ENCODE data around the gene LILRA2. TPM values are rescaled to one million over a fixed set of nuclear protein-coding genes. Genes with fewer than 3 reads are reported as not detected.

Gene LILRA2
- total RNA-seq, 1 donor from 2014 or later = not detected

DNA sequence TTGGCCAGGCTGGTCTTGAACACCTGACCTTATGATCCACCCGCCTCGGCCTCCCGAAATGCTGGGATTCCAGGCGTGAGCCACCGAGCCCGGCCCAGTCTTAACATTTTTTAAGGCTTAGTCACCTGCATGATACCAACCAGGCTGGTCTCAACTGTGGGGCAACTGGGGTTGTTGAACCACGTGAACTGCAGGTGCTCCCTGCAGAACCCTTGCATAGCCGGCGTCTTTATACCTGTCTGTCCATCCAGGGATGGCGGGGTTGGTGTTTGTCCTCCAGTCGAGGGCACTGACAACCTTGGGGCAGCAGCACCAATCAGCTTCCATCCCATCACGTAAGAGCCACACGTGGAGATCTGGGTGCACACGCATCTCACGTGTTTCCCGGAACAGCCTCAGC lies 24.8 kb upstream of the LILRA2 start:
- H3K4me1 Mint-ChIP-seq (ENCODE audit: low read depth, unreplicated experiment) = no peaks in the 10 kb centered on the region
- peaks cover 5% of the 10 kb centered on the region for H3K36me3 Mint-ChIP-seq (ENCODE audit: unreplicated experiment)
- no peak overlapping the region for H3K27ac Mint-ChIP-seq (ENCODE audit: unreplicated experiment)
- peaks cover 4% of the 10 kb centered on the region for H3K9me3 Mint-ChIP-seq (ENCODE audit: unreplicated experiment)
- H3K27me3 Mint-ChIP-seq (ENCODE audit: unreplicated experiment) = peaks cover 3% of the 10 kb centered on the region
- H3K4me3 Mint-ChIP-seq (ENCODE audit: unreplicated experiment) = no peak overlapping the region
- TF ChIP-seq CTCF (IDR thresholded peaks at IDR 0.05; ENCODE audit: partially characterized antibody, unreplicated experiment) = no peak
- DNase-seq = no peak

GRCh38 chr19:54549224-54549623 lies 24.4 kb upstream of the LILRA2 start:
- H3K4me1 Mint-ChIP-seq (ENCODE audit: low read depth, unreplicated experiment) = no peaks in the 10 kb centered on the region
- DNase-seq = no peak
- H3K9me3 Mint-ChIP-seq (ENCODE audit: unreplicated experiment) = peaks cover 3% of the 10 kb centered on the region
- TF ChIP-seq CTCF (IDR thresholded peaks at IDR 0.05; ENCODE audit: partially characterized antibody, unreplicated experiment) = no peak
- no peak overlapping the region for H3K4me3 Mint-ChIP-seq (ENCODE audit: unreplicated experiment)
- H3K27ac Mint-ChIP-seq (ENCODE audit: unreplicated experiment) = no peak overlapping the region
- H3K36me3 Mint-ChIP-seq (ENCODE audit: unreplicated experiment) = peaks cover 5% of the 10 kb centered on the region
- peaks cover 3% of the 10 kb centered on the region for H3K27me3 Mint-ChIP-seq (ENCODE audit: unreplicated experiment)

DNA sequence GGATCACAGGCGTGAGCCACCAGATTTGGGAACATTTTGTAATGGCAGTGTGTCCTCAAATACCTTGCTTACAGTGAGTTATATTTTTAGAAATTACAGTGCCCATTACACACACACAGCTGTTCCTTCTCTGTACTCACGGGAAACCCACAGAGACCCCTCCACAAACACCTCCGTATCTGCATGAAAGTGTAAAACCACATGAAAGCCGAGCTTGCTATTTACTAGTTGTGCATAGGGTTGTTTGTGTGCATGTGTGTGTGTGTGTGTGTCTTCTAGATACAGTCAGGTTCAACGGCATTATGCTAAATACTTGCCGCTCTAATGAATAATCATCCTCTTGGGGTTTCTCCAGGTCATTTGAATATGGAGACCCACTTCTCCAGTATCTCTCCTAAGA lies 22.3 kb upstream of the LILRA2 start:
- no peak overlapping the region for H3K4me3 Mint-ChIP-seq (ENCODE audit: unreplicated experiment)
- H3K27me3 Mint-ChIP-seq (ENCODE audit: unreplicated experiment) = peaks cover 2% of the 10 kb centered on the region
- no peak for TF ChIP-seq CTCF (IDR thresholded peaks at IDR 0.05; ENCODE audit: partially characterized antibody, unreplicated experiment)
- no peak for DNase-seq
- no peak overlapping the region for H3K27ac Mint-ChIP-seq (ENCODE audit: unreplicated experiment)
- no peaks in the 10 kb centered on the region for H3K4me1 Mint-ChIP-seq (ENCODE audit: low read depth, unreplicated experiment)
- peaks cover 2% of the 10 kb centered on the region for H3K9me3 Mint-ChIP-seq (ENCODE audit: unreplicated experiment)
- H3K36me3 Mint-ChIP-seq (ENCODE audit: unreplicated experiment) = peaks cover 5% of the 10 kb centered on the region

DNA sequence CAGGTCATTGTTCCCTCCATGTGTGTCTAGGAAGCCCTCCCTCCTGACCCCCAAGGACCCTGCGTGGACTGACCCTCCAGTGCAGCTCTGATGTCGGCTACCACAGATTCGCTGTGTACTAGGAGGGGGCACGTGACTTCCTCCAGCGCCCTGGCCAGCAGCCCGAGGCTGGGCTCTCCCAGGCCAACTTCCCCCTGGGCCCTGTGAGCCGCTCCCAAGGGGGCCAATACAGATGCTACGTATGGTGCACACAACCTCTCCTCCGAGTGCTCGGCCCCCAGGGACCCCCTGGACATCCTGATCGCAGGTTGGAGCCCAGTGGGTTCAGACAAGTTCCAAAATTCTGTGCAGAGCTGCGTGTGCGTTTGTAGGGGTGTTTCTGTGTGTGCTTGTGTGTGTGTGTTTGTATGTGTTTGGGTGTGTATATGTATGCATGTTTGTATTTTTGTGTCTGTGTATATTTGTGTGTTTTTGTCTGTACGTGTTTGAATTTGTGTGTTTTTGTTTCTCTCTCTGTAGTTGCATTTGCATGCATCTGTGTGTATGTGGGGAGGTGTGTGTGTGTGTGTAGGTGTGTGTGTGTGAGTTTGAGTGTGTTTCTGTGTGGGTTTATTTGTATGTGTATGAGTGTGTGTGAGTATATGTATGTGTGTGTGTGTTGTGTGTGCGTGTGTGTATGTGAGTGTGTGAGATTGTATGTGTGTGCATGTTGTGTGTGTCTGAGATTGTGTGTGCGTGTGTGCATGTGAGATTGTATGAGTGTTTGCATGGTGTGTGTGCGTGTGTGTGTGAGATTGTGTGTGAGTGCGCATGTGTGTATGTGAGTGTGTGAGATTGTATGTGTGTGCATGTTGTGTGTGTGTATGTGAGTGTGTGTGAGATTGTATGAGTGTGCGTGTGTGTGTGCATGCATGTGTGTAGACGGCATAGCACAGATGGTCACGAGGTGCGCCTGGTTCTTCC lies 21.4 kb upstream of the LILRA2 start:
- peaks cover 5% of the 10 kb centered on the region for H3K36me3 Mint-ChIP-seq (ENCODE audit: unreplicated experiment)
- DNase-seq = no peak
- peaks cover 2% of the 10 kb centered on the region for H3K9me3 Mint-ChIP-seq (ENCODE audit: unreplicated experiment)
- peaks cover 2% of the 10 kb centered on the region for H3K27me3 Mint-ChIP-seq (ENCODE audit: unreplicated experiment)
- no peak overlapping the region for H3K4me3 Mint-ChIP-seq (ENCODE audit: unreplicated experiment)
- no peak for TF ChIP-seq CTCF (IDR thresholded peaks at IDR 0.05; ENCODE audit: partially characterized antibody, unreplicated experiment)
- no peak overlapping the region for H3K27ac Mint-ChIP-seq (ENCODE audit: unreplicated experiment)
- no peaks in the 10 kb centered on the region for H3K4me1 Mint-ChIP-seq (ENCODE audit: low read depth, unreplicated experiment)

- no peak for DNase-seq
- peaks cover 2% of the 10 kb centered on the region for H3K27me3 Mint-ChIP-seq (ENCODE audit: unreplicated experiment)
- H3K9me3 Mint-ChIP-seq (ENCODE audit: unreplicated experiment) = peaks cover 2% of the 10 kb centered on the region
- TF ChIP-seq CTCF (IDR thresholded peaks at IDR 0.05; ENCODE audit: partially characterized antibody, unreplicated experiment) = no peak
- H3K4me1 Mint-ChIP-seq (ENCODE audit: low read depth, unreplicated experiment) = no peaks in the 10 kb centered on the region
- peaks cover 5% of the 10 kb centered on the region for H3K36me3 Mint-ChIP-seq (ENCODE audit: unreplicated experiment)
- H3K4me3 Mint-ChIP-seq (ENCODE audit: unreplicated experiment) = no peak overlapping the region
- no peak overlapping the region for H3K27ac Mint-ChIP-seq (ENCODE audit: unreplicated experiment)
Observed at GRCh38 chr19:54552913-54553310, 20.7 kb upstream of the LILRA2 start.
